Measurements from ENCODE around the gene ABCA7. TPM values are rescaled to one million over a fixed set of nuclear protein-coding genes. Genes with fewer than 3 reads are reported as not detected.

ABCA7 gene
- total RNA-seq, 1 experiment from 2014 or later = 23.8 TPM

- no peak overlapping the region for H3K9ac ChIP-seq (ENCODE audit: low read length)
- no peak overlapping the region for H2AFZ ChIP-seq (ENCODE audit: low read length)
- H4K20me1 ChIP-seq (ENCODE audit: insufficient read depth, low read depth, low read length) = peaks cover 30% of the 10 kb centered on the region
- no peak overlapping the region for H3K4me3 ChIP-seq (ENCODE audit: low read length)
- no peaks in the 10 kb centered on the region for H3K36me3 ChIP-seq (ENCODE audit: insufficient read depth, low read length)
- H3K9me3 ChIP-seq (ENCODE audit: low read length) = no peaks in the 10 kb centered on the region
- H3K4me1 ChIP-seq (ENCODE audit: low read length) = peaks cover 7% of the 10 kb centered on the region
- no peaks in the 10 kb centered on the region for H3K27me3 ChIP-seq (ENCODE audit: low read length)
- H3K27ac ChIP-seq (ENCODE audit: low read length) = no peak overlapping the region
- no peaks in the 10 kb centered on the region for H3K9me2 ChIP-seq (replicated peaks; ENCODE audit: insufficient read depth, low read length)
- DNase-seq = no peak
- H3K4me2 ChIP-seq (ENCODE audit: low read depth, low read length, poor library complexity, severe bottlenecking) = no peak overlapping the region
- peaks cover 25% of the 10 kb centered on the region for H3K79me2 ChIP-seq (ENCODE audit: low read length)
These were observed 28.0 kb upstream of the ABCA7 start for GRCh38 chr19:1011831-1012333.

- Histone ChIP-seq H2AFZ (ENCODE audit: low read length) (no peak overlapping the region), H3K27ac (ENCODE audit: low read length) (no peak overlapping the region), H3K27me3 (ENCODE audit: low read length) (no peaks in the 10 kb centered on the region), H3K4me1 (ENCODE audit: low read length) (peaks cover 12% of the 10 kb centered on the region), H3K9me3 (ENCODE audit: low read length) (no peaks in the 10 kb centered on the region), H3K36me3 (ENCODE audit: insufficient read depth, low read length) (no peaks in the 10 kb centered on the region), H3K9ac (ENCODE audit: low read length) (no peak overlapping the region), H3K9me2 (replicated peaks; ENCODE audit: insufficient read depth, low read length) (no peaks in the 10 kb centered on the region), H3K4me2 (ENCODE audit: low read depth, low read length, poor library complexity, severe bottlenecking) (no peak overlapping the region), H3K79me2 (ENCODE audit: low read length) (peaks cover 29% of the 10 kb centered on the region), H3K4me3 (ENCODE audit: low read length) (no peak overlapping the region), H4K20me1 (ENCODE audit: insufficient read depth, low read depth, low read length) (peaks cover 35% of the 10 kb centered on the region)
- no peak for DNase-seq
These were observed 27.6 kb upstream of the ABCA7 start for GRCh38 chr19:1012334-1012733.

GRCh38 chr19:1013218-1013617 lies 26.7 kb upstream of the ABCA7 start:
- no peaks in the 10 kb centered on the region for H3K27me3 ChIP-seq (ENCODE audit: low read length)
- no peak overlapping the region for H3K4me2 ChIP-seq (ENCODE audit: low read depth, low read length, poor library complexity, severe bottlenecking)
- H3K4me1 ChIP-seq (ENCODE audit: low read length) = peaks cover 20% of the 10 kb centered on the region
- peaks cover 38% of the 10 kb centered on the region for H3K79me2 ChIP-seq (ENCODE audit: low read length)
- no peak for DNase-seq
- H4K20me1 ChIP-seq (ENCODE audit: insufficient read depth, low read depth, low read length) = peaks cover 44% of the 10 kb centered on the region
- H3K9me3 ChIP-seq (ENCODE audit: low read length) = no peaks in the 10 kb centered on the region
- no peak overlapping the region for H2AFZ ChIP-seq (ENCODE audit: low read length)
- H3K36me3 ChIP-seq (ENCODE audit: insufficient read depth, low read length) = no peaks in the 10 kb centered on the region
- no peaks in the 10 kb centered on the region for H3K9me2 ChIP-seq (replicated peaks; ENCODE audit: insufficient read depth, low read length)
- no peak overlapping the region for H3K27ac ChIP-seq (ENCODE audit: low read length)
- no peak overlapping the region for H3K9ac ChIP-seq (ENCODE audit: low read length)
- H3K4me3 ChIP-seq (ENCODE audit: low read length) = no peak overlapping the region

GRCh38 chr19:1014161-1015060 lies 25.5 kb upstream of the ABCA7 start:
- no peaks in the 10 kb centered on the region for H3K9me2 ChIP-seq (replicated peaks; ENCODE audit: insufficient read depth, low read length)
- H4K20me1 ChIP-seq (ENCODE audit: insufficient read depth, low read depth, low read length) = peaks cover 54% of the 10 kb centered on the region
- H3K36me3 ChIP-seq (ENCODE audit: insufficient read depth, low read length) = no peaks in the 10 kb centered on the region
- H3K27ac ChIP-seq (ENCODE audit: low read length) = no peak overlapping the region
- H3K4me1 ChIP-seq (ENCODE audit: low read length) = peaks cover 32% of the 10 kb centered on the region
- H2AFZ ChIP-seq (ENCODE audit: low read length) = no peak overlapping the region
- H3K27me3 ChIP-seq (ENCODE audit: low read length) = no peaks in the 10 kb centered on the region
- H3K4me2 ChIP-seq (ENCODE audit: low read depth, low read length, poor library complexity, severe bottlenecking) = no peak overlapping the region
- DNase-seq = no peak
- H3K79me2 ChIP-seq (ENCODE audit: low read length) = peaks cover 50% of the 10 kb centered on the region
- H3K9ac ChIP-seq (ENCODE audit: low read length) = no peak overlapping the region
- no peak overlapping the region for H3K4me3 ChIP-seq (ENCODE audit: low read length)
- no peaks in the 10 kb centered on the region for H3K9me3 ChIP-seq (ENCODE audit: low read length)

- no peak for DNase-seq
- H3K9me3 ChIP-seq (ENCODE audit: low read length) = no peaks in the 10 kb centered on the region
- no peaks in the 10 kb centered on the region for H3K9me2 ChIP-seq (replicated peaks; ENCODE audit: insufficient read depth, low read length)
- no peaks in the 10 kb centered on the region for H3K27me3 ChIP-seq (ENCODE audit: low read length)
- peaks cover 58% of the 10 kb centered on the region for H3K79me2 ChIP-seq (ENCODE audit: low read length)
- H3K36me3 ChIP-seq (ENCODE audit: insufficient read depth, low read length) = no peaks in the 10 kb centered on the region
- H3K9ac ChIP-seq (ENCODE audit: low read length) = no peak overlapping the region
- no peak overlapping the region for H3K27ac ChIP-seq (ENCODE audit: low read length)
- no peak overlapping the region for H2AFZ ChIP-seq (ENCODE audit: low read length)
- H3K4me3 ChIP-seq (ENCODE audit: low read length) = no peak overlapping the region
- no peak overlapping the region for H3K4me2 ChIP-seq (ENCODE audit: low read depth, low read length, poor library complexity, severe bottlenecking)
- peaks cover 36% of the 10 kb centered on the region for H3K4me1 ChIP-seq (ENCODE audit: low read length)
- peaks cover 62% of the 10 kb centered on the region for H4K20me1 ChIP-seq (ENCODE audit: insufficient read depth, low read depth, low read length)
These were observed 24.7 kb upstream of the ABCA7 start for GRCh38 chr19:1015061-1015781.

- H2AFZ ChIP-seq (ENCODE audit: low read length) = no peak overlapping the region
- H3K9me2 ChIP-seq (replicated peaks; ENCODE audit: insufficient read depth, low read length) = no peaks in the 10 kb centered on the region
- no peak overlapping the region; the same call in 1 of the 2 replicates for H3K9ac ChIP-seq (ENCODE audit: low read length)
- H3K4me1 ChIP-seq (ENCODE audit: low read length) = peaks cover 36% of the 10 kb centered on the region
- no peaks in the 10 kb centered on the region for H3K36me3 ChIP-seq (ENCODE audit: insufficient read depth, low read length)
- H4K20me1 ChIP-seq (ENCODE audit: insufficient read depth, low read depth, low read length) = peaks cover 66% of the 10 kb centered on the region
- H3K4me3 ChIP-seq (ENCODE audit: low read length) = no peak overlapping the region
- H3K27me3 ChIP-seq (ENCODE audit: low read length) = no peaks in the 10 kb centered on the region
- H3K79me2 ChIP-seq (ENCODE audit: low read length) = peaks cover 64% of the 10 kb centered on the region
- no peaks in the 10 kb centered on the region for H3K9me3 ChIP-seq (ENCODE audit: low read length)
- no peak overlapping the region for H3K27ac ChIP-seq (ENCODE audit: low read length)
- H3K4me2 ChIP-seq (ENCODE audit: low read depth, low read length, poor library complexity, severe bottlenecking) = no peak overlapping the region
- no peak for DNase-seq
These were observed 23.9 kb upstream of the ABCA7 start for GRCh38 chr19:1015782-1016646.

GRCh38 chr19:1016647-1017114 lies 23.2 kb upstream of the ABCA7 start:
- no peaks in the 10 kb centered on the region for H3K27me3 ChIP-seq (ENCODE audit: low read length)
- H3K9me2 ChIP-seq (replicated peaks; ENCODE audit: insufficient read depth, low read length) = no peaks in the 10 kb centered on the region
- H3K4me3 ChIP-seq (ENCODE audit: low read length) = no peak overlapping the region; the same call in 1 of the 2 replicates
- DNase-seq = no peak
- no peak overlapping the region for H2AFZ ChIP-seq (ENCODE audit: low read length)
- H3K9me3 ChIP-seq (ENCODE audit: low read length) = no peaks in the 10 kb centered on the region
- peaks cover 41% of the 10 kb centered on the region for H3K4me1 ChIP-seq (ENCODE audit: low read length)
- peak overlapping the region; percentile 75 for H3K4me2 ChIP-seq (ENCODE audit: low read depth, low read length, poor library complexity, severe bottlenecking)
- H3K9ac ChIP-seq (ENCODE audit: low read length) = peak overlapping the region; percentile 100
- no peaks in the 10 kb centered on the region for H3K36me3 ChIP-seq (ENCODE audit: insufficient read depth, low read length)
- H3K79me2 ChIP-seq (ENCODE audit: low read length) = peaks cover 64% of the 10 kb centered on the region
- peaks cover 66% of the 10 kb centered on the region for H4K20me1 ChIP-seq (ENCODE audit: insufficient read depth, low read depth, low read length)
- H3K27ac ChIP-seq (ENCODE audit: low read length) = no peak overlapping the region
